ENCODE measurements around the gene GNAI1.

The GNAI1 gene

GRCh38 chr7:80257756-80258155 is 123.1 kb downstream of the GNAI1 start:
- no peak for DNase-seq

- no peak for DNase-seq
These were observed 126.0 kb downstream of the GNAI1 start for GRCh38 chr7:80260606-80261005.

GRCh38 chr7:80263333-80263732 is 128.7 kb downstream of the GNAI1 start:
- no peak for DNase-seq

- DNase-seq, result no peak
These were observed 129.2 kb downstream of the GNAI1 start for GRCh38 chr7:80263821-80264220.

- DNase-seq, result no peak
These were observed 130.3 kb downstream of the GNAI1 start for GRCh38 chr7:80264769-80265495.

GRCh38 chr7:80272560-80273239 is 138.1 kb downstream of the GNAI1 start:
- no peak for DNase-seq

GRCh38 chr7:80273327-80273726 is 138.7 kb downstream of the GNAI1 start:
- no peak for DNase-seq

- no peak for DNase-seq
These were observed 140.6 kb downstream of the GNAI1 start for GRCh38 chr7:80275192-80275605.
